COLO668 (cell line): Measurements from ENCODE around the gene GDPGP1.
A peak's percentile ranks its signal among the peaks of the same experiment; 100 is the strongest.
"Not testable (repeated sequence)": the region's sequence is repeated elsewhere in the genome, so short reads cannot be mapped to it uniquely, and the experiment has no call there.

Source experiments
- DNase-seq: peaks from one replicate; lab custom pipeline; 2025; ENCODE audit not compliant: unreplicated experiment; lab: John Stamatoyannopoulos, UW

Gene GDPGP1

DNA sequence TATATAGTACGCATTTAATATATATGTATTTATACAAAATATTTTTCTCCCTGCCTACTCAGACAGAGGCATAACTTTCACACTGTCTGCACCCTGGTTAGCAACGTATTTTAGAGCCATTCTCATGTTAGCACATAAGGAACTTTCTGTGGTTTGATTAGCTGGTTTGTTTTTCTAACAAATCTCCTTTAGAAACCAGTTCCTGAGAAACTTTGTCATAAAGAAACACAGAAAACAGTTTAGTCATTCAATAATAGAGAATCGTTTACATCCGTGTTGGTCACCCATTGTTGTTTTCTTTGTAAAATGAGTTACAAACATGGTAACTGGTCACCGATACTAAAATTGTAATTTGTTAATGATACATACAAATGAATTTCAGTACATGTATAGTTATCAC is 25.5 kb downstream of the GDPGP1 start:
- DNase-seq = no peak

GRCh38 chr15:90260731-90261130 is 26.7 kb downstream of the GDPGP1 start:
- not testable (repeated sequence) for DNase-seq

- DNase-seq = no peak
Observed at GRCh38 chr15:90261811-90262210, 27.8 kb downstream of the GDPGP1 start.

- no peak for DNase-seq
Observed at GRCh38 chr15:90262426-90262825, 28.4 kb downstream of the GDPGP1 start.

DNA sequence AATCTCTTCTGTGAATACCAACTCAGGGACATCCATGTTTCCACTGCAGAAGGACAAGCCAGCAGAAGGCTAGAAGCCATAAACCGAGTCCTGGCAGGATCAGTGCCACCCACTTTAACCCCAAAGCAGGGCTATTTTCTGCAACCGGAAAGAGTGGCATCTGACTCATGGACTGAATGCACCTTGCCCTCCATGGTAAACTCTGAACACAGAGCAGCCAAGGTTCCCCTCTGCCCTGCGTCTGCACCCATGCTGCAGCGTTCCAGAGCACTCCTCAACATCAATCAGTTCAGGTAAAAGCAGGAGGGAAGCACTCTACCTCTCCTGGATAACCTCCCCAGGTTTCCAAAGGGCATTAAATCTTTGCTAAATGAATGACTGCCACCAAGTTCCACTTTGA is 30.7 kb downstream of the GDPGP1 start:
- peak; percentile 13 for DNase-seq

DNA sequence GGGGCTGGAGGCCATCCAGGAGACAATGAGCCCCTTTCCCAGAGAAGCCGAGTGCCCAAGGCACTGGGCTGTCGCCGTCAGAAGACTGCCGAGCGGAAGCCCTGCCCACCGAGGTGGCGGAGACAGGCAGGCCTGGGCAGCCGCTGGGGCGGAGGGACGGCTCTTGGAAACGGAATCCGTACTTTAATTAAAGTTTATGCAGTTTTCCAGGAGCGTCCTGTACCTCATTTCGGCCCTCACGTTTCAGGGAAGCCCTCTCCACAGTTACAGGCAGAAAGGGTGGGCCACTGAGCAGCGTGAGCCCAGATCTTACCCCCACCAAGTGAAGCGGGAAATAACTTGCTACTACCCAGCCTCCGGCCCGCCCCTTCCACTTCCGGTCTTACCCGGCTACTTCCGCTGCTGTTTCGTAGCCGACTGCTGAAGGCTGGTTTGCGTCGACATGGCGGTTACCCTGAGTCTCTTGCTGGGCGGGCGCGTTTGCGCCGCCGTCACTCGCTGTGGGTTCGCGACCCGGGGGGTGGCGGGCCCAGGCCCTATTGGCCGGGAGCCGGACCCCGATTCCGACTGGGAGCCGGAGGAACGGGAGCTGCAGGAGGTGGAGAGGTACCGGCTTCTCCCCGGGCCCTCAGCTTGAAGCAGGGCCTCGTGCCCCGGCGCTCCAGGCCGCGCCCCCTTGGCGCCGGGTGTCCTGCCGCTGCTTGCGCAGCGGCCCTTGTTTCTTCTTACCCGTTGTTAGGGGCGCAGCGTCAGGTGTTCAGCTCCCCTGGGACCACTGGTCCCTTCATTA is 31.5 kb downstream of the GDPGP1 start, which contains the start of gene NGRN:
TSS of gene NGRN (plus strand) at position 402 of the 790 bp plus-strand sequence. CDS start at position 443, 41 bp downstream.
- DNase-seq = peak; percentile 89

DNA sequence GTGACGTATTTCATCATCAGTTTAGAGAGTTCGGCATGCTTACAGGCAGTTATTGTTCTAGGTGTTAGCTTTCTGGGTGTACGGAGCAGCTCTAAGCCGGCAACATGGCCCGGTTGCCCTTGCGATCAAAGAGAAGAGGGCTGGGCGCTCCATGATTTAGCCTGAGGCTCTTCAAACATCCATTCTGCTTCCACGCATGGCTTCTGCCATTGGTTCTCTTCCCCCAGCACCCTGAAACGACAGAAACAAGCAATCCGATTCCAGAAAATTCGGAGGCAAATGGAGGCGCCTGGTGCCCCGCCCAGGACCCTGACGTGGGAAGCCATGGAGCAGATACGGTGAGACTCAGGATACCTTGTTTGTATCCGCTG is 32.0 kb downstream of the GDPGP1 start:
- DNase-seq = peak; percentile 51

DNA sequence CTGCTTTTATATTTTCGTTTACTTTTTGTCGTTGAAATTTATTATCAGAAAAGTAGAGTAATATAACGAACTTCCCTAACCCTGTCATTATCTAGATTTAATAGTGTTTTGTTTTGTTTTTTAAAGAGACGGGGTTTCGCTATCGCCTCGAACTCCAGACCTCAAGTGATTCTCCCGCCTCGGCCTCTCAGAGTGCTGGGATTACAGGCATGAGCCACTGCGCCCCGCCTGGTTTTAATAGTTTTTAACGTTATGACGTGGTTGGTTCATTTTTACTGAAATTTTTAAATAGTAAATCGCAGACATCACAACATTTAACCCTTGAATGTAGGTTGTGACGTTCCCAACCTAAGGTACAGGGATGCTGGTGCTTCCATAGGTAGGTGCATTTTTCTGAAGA is 32.5 kb downstream of the GDPGP1 start:
- DNase-seq = peak; percentile 16

DNA sequence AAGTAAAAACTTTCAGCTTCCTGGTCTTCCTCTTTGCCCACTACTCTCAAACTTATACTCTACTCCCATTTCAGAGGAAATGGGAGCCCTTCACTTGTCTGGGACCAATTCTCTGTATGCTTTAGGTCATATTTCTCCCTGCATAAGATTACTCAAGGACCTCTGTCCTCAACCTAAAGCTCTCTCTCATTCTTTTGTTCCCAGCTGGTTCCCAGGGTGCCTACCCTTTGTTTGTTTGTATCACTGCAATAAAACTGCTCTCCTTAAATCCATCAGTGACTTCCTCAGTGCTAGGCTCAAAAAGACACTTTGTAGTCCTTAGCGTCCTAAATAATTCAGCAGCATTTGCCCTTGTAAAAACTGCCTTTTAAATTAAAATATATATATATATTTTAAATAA is 34.4 kb downstream of the GDPGP1 start:
- no peak for DNase-seq

GRCh38 chr15:90270502-90271150 is 36.6 kb downstream of the GDPGP1 start:
- no peak for DNase-seq

GRCh38 chr15:90271459-90272166 is 37.6 kb downstream of the GDPGP1 start:
- DNase-seq = no peak

DNA sequence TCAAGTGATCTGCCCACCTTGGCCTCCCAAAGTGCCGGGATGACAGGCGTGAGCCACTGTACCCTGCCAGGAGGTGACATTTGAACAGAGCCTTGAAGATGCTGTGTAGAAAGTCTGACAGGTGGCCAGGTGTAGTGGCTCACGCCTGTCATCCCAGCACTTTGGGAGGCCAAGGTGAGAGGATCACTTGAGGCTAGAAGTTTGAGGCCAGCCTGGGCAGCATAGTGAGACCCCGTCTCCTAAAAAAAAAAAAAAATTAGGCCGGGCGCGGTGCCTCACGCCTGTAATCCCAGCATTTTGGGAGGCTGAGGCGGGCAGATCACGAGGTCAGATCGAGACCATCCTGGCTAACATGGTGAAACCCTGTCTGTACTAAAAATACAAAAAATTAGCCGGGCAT is 44.5 kb downstream of the GDPGP1 start:
- not testable (repeated sequence) for DNase-seq

DNA sequence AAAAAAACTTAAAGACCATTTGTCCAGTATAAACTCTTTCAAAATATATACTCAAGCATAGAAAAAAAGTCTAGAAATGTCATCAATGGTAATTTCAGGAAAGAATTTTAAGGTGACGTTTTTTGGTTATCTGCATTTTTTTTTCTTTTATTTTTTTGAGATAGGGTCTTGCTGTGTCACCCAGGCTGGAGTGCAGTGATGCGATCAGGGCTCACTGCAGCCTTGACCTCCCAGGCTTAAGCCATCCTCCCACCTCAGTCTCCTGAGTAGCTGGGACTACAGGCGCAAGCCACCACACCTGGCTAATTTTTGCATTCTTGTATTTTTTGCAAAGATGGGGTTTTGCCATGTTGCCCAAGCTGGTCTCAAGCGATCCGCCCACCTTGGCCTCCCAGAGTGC is 46.7 kb downstream of the GDPGP1 start:
- not testable (repeated sequence) for DNase-seq

GRCh38 chr15:90281637-90282036 is 47.6 kb downstream of the GDPGP1 start:
- DNase-seq = not testable (repeated sequence)

- DNase-seq = no peak
Observed at GRCh38 chr15:90286678-90287077, 52.7 kb downstream of the GDPGP1 start.

DNA sequence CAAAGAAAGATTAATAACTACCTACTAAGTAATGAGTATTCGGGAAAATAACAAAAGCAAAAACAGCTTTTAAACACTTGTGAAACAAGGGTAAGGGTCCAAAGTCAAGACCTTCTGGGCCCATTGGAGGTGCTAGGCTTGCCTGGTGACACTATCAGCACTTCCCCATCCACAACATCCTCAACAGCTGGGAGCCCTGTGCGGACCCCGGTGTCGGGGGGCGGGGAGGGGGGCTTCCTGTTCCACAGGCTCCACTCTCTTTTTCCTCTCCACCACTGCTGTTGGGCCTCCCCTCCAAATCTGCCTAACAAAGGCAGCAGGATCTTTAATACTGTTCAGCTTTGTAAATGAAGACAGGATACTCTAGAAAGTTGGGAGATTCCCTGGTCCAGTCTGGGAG is 53.1 kb downstream of the GDPGP1 start:
- DNase-seq = no peak

DNA sequence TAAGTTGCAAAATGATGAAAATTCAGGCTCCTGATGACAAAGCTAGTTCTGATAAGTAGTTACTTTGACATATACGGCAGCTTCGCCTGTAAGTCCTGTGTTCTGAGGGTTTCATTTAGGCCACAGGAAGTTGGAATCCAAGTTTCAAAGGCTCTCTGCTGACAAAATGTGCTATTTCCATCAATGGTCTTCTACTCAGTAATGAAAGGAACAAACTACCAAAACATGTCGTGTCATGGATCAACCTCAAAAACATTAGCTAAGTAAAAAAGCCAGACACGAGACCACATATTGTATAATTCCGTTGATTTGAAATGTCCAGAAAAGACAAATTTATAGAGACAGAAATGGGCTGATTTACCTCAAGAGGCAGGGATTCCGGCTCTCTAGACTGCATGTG is 53.9 kb downstream of the GDPGP1 start:
- no peak for DNase-seq

DNA sequence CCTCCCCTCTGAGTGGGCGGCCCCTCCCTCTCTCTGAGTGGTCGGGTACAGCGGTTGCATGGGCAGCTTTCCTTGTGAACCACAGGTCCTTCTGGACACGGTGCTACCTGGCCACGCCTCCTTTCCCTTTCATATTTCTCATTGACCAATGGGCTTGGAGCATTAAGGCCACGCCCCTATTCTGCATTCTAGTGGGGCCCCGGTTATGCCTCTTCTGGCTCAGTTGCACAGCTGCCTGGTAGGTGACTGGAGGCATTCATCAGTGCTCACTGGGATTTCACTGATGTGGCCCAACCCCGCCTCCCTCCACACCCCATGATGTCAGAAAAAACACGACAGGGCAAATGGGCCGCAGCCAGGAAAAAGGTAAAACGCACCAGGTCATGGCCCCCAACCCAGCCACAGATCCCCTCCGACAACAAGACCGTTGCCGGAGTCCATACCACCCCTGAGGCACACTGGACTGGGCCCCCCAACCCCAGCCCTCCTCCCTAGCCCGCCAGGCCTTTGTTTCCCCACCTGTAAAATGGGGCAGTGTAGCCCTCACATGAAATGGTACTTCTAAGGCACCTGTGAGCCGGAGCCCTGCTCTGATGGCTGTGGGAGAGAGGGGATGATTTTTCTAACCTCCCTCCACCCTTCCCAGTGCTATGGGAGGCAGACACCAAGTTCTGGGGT is 57.8 kb downstream of the GDPGP1 start:
- DNase-seq = peak; percentile 28

DNA sequence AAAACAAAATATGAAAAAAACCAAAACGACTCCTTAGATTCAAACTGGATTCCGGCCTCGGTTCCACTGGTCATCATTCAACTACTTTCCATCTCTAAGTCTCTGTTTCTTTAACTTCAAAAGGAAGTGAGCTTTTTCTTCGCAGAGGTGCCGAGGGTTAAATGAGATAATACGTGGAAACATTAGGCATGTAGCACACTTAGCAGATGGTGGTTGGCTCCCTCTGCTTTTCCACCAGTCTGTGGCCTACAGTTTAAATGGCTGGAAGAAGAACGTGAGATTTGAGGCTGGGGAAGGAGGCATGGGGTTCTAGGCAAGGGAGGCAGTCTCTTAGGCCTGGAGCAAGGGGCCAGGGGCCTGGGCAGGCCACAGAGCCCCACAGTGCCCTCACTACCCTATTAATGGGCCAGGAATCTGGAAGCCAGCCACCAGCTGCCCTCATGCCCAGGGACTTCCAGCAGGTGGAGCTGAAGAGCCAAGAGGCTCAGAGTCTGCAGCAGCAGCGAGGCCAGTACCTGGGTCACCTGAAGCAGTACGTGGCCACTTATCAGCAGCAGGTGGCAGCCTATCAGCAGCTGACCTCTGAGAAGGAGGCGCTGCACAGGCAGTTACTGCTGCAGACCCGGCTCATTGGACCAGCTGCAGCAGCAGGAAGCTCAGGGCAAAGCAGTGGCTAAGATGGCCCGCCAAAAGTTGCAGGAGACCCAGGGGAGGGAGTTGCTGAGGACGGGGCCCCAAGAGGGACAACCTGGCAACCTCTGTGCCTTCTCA is 59.2 kb downstream of the GDPGP1 start:
- DNase-seq = peak; percentile 94

DNA sequence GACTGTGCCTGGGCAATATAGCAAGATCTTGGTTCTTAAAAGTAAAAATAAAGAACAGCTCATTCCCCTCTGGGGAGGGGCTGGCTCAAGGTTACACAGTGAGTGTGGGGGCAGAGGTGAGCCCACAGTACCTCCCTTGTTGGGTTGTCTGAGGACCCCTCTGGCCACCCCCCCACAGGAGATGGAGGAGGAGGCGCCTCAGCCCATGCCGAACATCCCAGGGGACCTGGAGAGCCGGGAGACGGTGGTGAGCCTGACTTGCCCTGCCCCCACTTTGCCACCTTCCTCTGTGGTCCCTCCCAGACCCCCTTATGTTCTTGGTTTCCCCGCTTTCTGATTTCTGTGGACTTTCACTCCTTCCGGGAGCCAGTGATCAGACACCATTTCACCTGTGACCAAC is 60.1 kb downstream of the GDPGP1 start:
- DNase-seq = peak; percentile 16
